Ovary (tissue), 9 donors: ENCODE measurements around the gene DENND4C. TPM values are rescaled to one million over a fixed set of nuclear protein-coding genes. Genes with fewer than 3 reads are reported as not detected.

Source experiments
- DNase-seq, 5 donors: peaks; one replicate each; pipeline ENCODE4 v3.0.0-alpha.2; 2019 to 2020
- H3K27ac ChIP-seq, 2 donors: fragments of 200-600 bp; one replicate each; pipeline versions ENCODE4 v1.5.1 to v1.8.0; 2019 to 2022
- H3K27me3 ChIP-seq: fragments of 200-600 bp; one replicate; pipeline ENCODE4 v1.8.0; 2022
- H3K36me3 ChIP-seq: fragments of 200-600 bp; sonication (generic); one replicate; pipeline ENCODE4 v1.5.1; 2019
- H3K4me1 ChIP-seq: one replicate; pipeline ENCODE4 v1.8.1; 2013; ENCODE audit warnings: mild to moderate bottlenecking, moderate library complexity; ENCODE audit not compliant: insufficient read depth
- H3K4me3 ChIP-seq: fragments of 200-600 bp; sonication (generic); one replicate; pipeline ENCODE4 v1.5.1; 2017
- H3K9me3 ChIP-seq, 2 donors: fragments of 200-600 bp in 1 of 2; sonication (generic) in 1 of 2; one replicate each; pipeline versions ENCODE4 v1.5.1 to v1.8.1; 2013 to 2019; ENCODE audit warnings: mild to moderate bottlenecking in 1 of 2, moderate library complexity in 1 of 2
- CTCF ChIP-seq, 3 donors: fragments of 450-650 bp in 2 of 3; fragments of 200-600 bp in 1 of 3; IDR thresholded peaks; one replicate each; pipeline versions ENCODE4 v1.5.1 to v1.8.0; 2016 to 2022; ENCODE audit warnings: antibody characterized with exemption in 3 of 3, mild to moderate bottlenecking in 1 of 3
- EP300 ChIP-seq: sonication (generic); formaldehyde crosslinking; IDR thresholded peaks from one replicate; pipeline ENCODE4 v1.6.1; 2017; ENCODE audit warnings: antibody characterized with exemption
- POLR2A ChIP-seq: fragments of 450-650 bp; IDR thresholded peaks from one replicate; pipeline ENCODE4 v1.6.1; 2017; ENCODE audit warnings: antibody characterized with exemption, mild to moderate bottlenecking, moderate library complexity
- WGBS, 3 donors: extraction: QIAGEN DNeasy Blood & Tissue Kit in 1 of 3; methylation state at CpG; one replicate each; pipeline versions ENCODE4 v1.1.5 to v1.1.7; 2013 to 2017; 5-methylcytosine and 5-hydroxymethylcytosine counted together
- intact Hi-C, 4 donors: fragments of 100-400 bp; cut with DNase I; formaldehyde crosslinking; loops; one replicate each; pipeline versions ENCODE4 v1.11.0 to v1.15.1; 2022 to 2023
- polyA plus RNA-seq, 2 donors: library from polyadenylated mRNA; stranded (reverse); fragments of 200-250 nt in 1 of 2; fragments of 350-450 nt in 1 of 2; fragmentation: Illumina TruSeq in 1 of 2; extraction: RNeasy Lipid Tissue Mini Kit (QIAGEN cat#74804) in 1 of 2; gene quantifications; one replicate each; pipeline ENCODE4 v1.2.3, GENCODE V29; 2013 to 2014
- total RNA-seq, 7 donors: library from RNA; depleted of rRNA in 2 of 7; stranded (reverse); fragments of >200 nt in 2 of 7; fragmentation: NEBNext Ultra II Directional in 3 of 7; extraction: Animal tissue kit (Norgen Biotek cat#: 25700) in 3 of 7; gene quantifications; one replicate each; pipeline versions ENCODE4 v1.1.0 to v1.2.4, GENCODE V29; 2016 to 2023
- donor health status: DM: no; HTN: no; CAD: no; lungs with moderate emphysema.
- donor health status: DM: no; HTN: no; CAD: no.
- donor health status: Bipolar disorder and iron deficiency.
- donor health status: DM: yes; HTN: yes; CAD: no.
- donor health status: DM: no; HTN: no; CAD: no.
- donor health status: DM: yes; HTN: yes; CAD: no.

Gene DENND4C
- total and polyA plus RNA-seq, 9 donors: 18.7 to 83.9 (median 58.6) TPM

GRCh38 chr9:19231126-19231903, 822 bp downstream of the DENND4C start:
- TF ChIP-seq CTCF (IDR thresholded peaks at IDR 0.05) (no peak), EP300 (no peak), POLR2A (no peak)
- WGBS, 3 donors: 1 to 2% (median 1%) methylated on average over 35 of the region's 35 CpGs
- Histone ChIP-seq H3K4me3 (peak overlapping the region; percentile 86), H3K27me3 (no peaks in the 10 kb centered on the region), H3K4me1 (peaks cover 5% of the 10 kb centered on the region), H3K36me3 (no peaks in the 10 kb centered on the region), H3K27ac (peak overlapping the region; percentile 95 to 98), H3K9me3 (no peaks in the 10 kb centered on the region)
- DNase-seq: no peak
- intact Hi-C loops: loop anchor here in 1 of 4 donors (10.0 kb wide), 2 partner anchors 53 to 223 kb away; no protein-coding TSS in a partner anchor

- intact Hi-C loops: loop anchor here in 1 of 4 donors (10.0 kb wide), 2 partner anchors 53 to 223 kb away; no protein-coding TSS in a partner anchor
- Histone ChIP-seq H3K27ac (peak overlapping the region; percentile 95 to 98), H3K4me3 (peak overlapping the region; percentile 86), H3K9me3 (no peaks in the 10 kb centered on the region), H3K27me3 (no peaks in the 10 kb centered on the region), H3K36me3 (no peaks in the 10 kb centered on the region), H3K4me1 (peaks cover 5% of the 10 kb centered on the region)
- 4 to 5% (median 4%) methylated on average over 14 of the region's 14 CpGs for WGBS, 3 donors
- TF ChIP-seq POLR2A (no peak), CTCF (IDR thresholded peaks at IDR 0.05) (no peak), EP300 (no peak)
- no peak for DNase-seq
Observed at GRCh38 chr9:19231904-19232822, 1.7 kb downstream of the DENND4C start.

- H3K27me3 ChIP-seq: no peaks in the 10 kb centered on the region
- no peaks in the 10 kb centered on the region for H3K36me3 ChIP-seq
- H3K27ac ChIP-seq: no peak overlapping the region
- H3K4me1 ChIP-seq: peaks cover 5% of the 10 kb centered on the region
- intact Hi-C loops: loop anchor here in 1 of 4 donors (10.0 kb wide), 2 partner anchors 52 to 222 kb away; no protein-coding TSS in a partner anchor
- H3K9me3 ChIP-seq: no peaks in the 10 kb centered on the region
- TF ChIP-seq POLR2A (no peak), EP300 (no peak), CTCF (IDR thresholded peaks at IDR 0.05) (no peak)
- no peak for DNase-seq
- H3K4me3 ChIP-seq: peak overlapping the region; percentile 86
- 5 to 10% (median 5%) methylated on average over 1 of the region's 1 CpG for WGBS, 3 donors
Observed at GRCh38 chr9:19232823-19233194, 2.3 kb downstream of the DENND4C start.

GRCh38 chr9:19233344-19233743, 2.9 kb downstream of the DENND4C start:
- H3K9me3 ChIP-seq: no peaks in the 10 kb centered on the region
- H3K27ac ChIP-seq: no peak overlapping the region
- no peaks in the 10 kb centered on the region for H3K27me3 ChIP-seq
- H3K4me3 ChIP-seq: no peak overlapping the region
- no peak for DNase-seq
- intact Hi-C loops: loop anchor here in 1 of 4 donors (10.0 kb wide), 2 partner anchors 51 to 221 kb away; no protein-coding TSS in a partner anchor
- peaks cover 5% of the 10 kb centered on the region for H3K4me1 ChIP-seq
- 66 to 75% (median 68%) methylated on average over 5 of the region's 5 CpGs for WGBS, 3 donors
- no peaks in the 10 kb centered on the region for H3K36me3 ChIP-seq
- no peak for TF ChIP-seq EP300
- no peak for TF ChIP-seq POLR2A
- TF ChIP-seq CTCF (IDR thresholded peaks at IDR 0.05): no peak
